Immature natural killer cell (primary cell): ENCODE data around the gene GJD3. TPM values are rescaled to one million over a fixed set of nuclear protein-coding genes. Genes with fewer than 3 reads are reported as not detected.
"Not testable (repeated sequence)": the region's sequence is repeated elsewhere in the genome, so short reads cannot be mapped to it uniquely, and the experiment has no call there.

Experiments used
- DNase-seq, 3 donors: peaks; one replicate each; pipeline ENCODE4 v3.0.0; 2022; ENCODE audit warnings: mixed read lengths in 1 of 3
- H3K27ac Mint-ChIP-seq, 6 donors: one replicate each; pipeline ENCODE4 v1.8.0; 2020; ENCODE audit warnings: mixed read lengths in 6 of 6, mild to moderate bottlenecking in 5 of 6, inconsistent platforms in 4 of 6, moderate library complexity in 3 of 6
- H3K27me3 Mint-ChIP-seq, 3 donors: one replicate each; pipeline ENCODE4 v1.8.0; 2020 to 2021; ENCODE audit warnings: low read depth in 3 of 3, mild to moderate bottlenecking in 3 of 3, mixed read lengths in 3 of 3, moderate library complexity in 3 of 3, inconsistent platforms in 1 of 3
- H3K36me3 Mint-ChIP-seq, 3 donors: one replicate each; pipeline ENCODE4 v1.8.0; 2020; ENCODE audit warnings: mixed read lengths in 3 of 3, inconsistent platforms in 2 of 3, mild to moderate bottlenecking in 2 of 3
- H3K4me1 Mint-ChIP-seq, 2 donors: one replicate each; pipeline ENCODE4 v1.8.0; 2020; ENCODE audit warnings: inconsistent platforms in 2 of 2, mild to moderate bottlenecking in 2 of 2, mixed read lengths in 2 of 2, moderate library complexity in 1 of 2
- H3K4me3 Mint-ChIP-seq, 5 donors: one replicate each; pipeline ENCODE4 v1.8.0; 2020; ENCODE audit warnings: mild to moderate bottlenecking in 5 of 5, mixed read lengths in 5 of 5, inconsistent platforms in 3 of 5, moderate library complexity in 3 of 5
- H3K9me3 Mint-ChIP-seq, 6 donors: one replicate each; pipeline ENCODE4 v1.8.0; 2020; ENCODE audit warnings: mild to moderate bottlenecking in 6 of 6, mixed read lengths in 6 of 6, inconsistent platforms in 4 of 6, moderate library complexity in 3 of 6
- polyA plus RNA-seq, 3 donors: library from polyadenylated mRNA; unstranded; fragments of 300-500 nt; fragmentation: Illumina TruSeq; gene quantifications; one replicate each; pipeline ENCODE4 v1.2.3, GENCODE V29; 2021

The GJD3 gene, protein sequence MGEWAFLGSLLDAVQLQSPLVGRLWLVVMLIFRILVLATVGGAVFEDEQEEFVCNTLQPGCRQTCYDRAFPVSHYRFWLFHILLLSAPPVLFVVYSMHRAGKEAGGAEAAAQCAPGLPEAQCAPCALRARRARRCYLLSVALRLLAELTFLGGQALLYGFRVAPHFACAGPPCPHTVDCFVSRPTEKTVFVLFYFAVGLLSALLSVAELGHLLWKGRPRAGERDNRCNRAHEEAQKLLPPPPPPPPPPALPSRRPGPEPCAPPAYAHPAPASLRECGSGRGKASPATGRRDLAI
- polyA plus RNA-seq: under 1 TPM in 2 of 3 donors, not detected in 1; 0.40 to 0.68 TPM

DNA sequence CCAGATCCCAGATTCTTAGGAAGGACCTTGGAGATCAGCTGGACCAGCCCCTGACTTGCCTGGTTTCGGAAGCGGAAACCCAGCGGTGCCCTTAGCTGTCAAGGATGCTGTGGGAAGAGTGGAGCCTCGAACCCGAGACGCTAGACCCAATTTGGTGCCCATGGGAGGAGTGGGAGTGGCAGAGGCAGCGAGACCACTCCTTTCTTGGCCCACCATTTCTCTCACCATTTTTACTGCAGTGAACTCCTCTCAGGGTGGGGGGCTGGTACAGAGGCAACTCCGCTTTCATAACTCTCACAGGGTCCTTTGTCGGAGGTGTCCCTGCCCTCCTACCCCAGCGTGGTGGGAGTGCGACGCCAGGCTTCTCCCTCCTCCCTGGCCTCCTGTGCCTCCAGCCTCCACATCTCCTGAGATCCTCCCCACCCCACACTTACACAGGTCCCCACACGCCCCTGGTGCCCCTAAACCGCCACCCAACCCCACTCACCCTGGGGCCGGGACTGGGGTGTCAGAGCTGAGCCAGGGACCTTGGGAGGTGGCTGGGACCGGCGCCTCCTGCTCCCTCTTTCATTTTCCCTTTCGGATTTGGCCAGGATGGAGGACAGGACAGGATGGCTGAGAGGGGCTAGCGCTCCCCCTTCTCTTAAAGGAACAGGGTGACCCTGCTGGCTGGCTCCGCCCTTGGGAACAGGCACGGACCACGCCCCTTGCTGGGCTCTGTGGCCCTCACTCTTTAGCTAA is at the start of gene GJD3:
Gene GJD3, minus strand, starts transcription at position 617 of the 741 bp plus-strand sequence. CDS start 922 bp downstream, outside the sequence.
- Mint-ChIP-seq H3K36me3 (no peaks in the 10 kb centered on the region), H3K27me3 (peaks cover 0 to 8% (median 1%) of the 10 kb centered on the region in 3 donors), H3K4me3 (peak within 1 kb of the TSS; percentile 40 to 65 (median 54)), H3K27ac (no peak within 1 kb of the TSS), H3K4me1 (peaks cover 0 to 3% of the 10 kb centered on the region in 2 donors), H3K9me3 (no peaks in the 10 kb centered on the region)
- DNase-seq: no peak

DNA sequence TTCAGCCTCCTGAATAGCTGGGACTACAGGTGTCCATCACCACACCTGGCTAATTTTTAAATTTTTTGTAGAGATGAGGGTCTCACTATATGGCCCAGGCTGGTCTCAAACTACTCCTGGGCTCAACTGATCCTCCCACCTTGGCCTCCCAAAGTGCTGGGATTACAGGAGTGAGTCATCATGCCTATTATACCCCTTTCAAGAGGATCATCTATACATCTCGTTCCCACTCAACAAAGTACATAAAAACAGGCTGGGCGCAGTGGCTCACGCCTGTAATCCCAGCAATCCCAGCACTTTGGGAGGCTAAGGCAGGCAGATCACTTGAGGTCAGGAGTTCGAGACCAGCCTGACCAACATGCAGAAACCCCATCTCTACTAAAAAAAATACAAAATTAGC is 49.8 kb upstream of the GJD3 start:
- H3K4me3 Mint-ChIP-seq, DNase-seq, H3K36me3 Mint-ChIP-seq, H3K27ac Mint-ChIP-seq, H3K9me3 Mint-ChIP-seq, H3K27me3 Mint-ChIP-seq: not testable (repeated sequence)
- H3K4me1 Mint-ChIP-seq: peaks cover 17 to 24% of the 10 kb centered on the region in 2 donors

DNA sequence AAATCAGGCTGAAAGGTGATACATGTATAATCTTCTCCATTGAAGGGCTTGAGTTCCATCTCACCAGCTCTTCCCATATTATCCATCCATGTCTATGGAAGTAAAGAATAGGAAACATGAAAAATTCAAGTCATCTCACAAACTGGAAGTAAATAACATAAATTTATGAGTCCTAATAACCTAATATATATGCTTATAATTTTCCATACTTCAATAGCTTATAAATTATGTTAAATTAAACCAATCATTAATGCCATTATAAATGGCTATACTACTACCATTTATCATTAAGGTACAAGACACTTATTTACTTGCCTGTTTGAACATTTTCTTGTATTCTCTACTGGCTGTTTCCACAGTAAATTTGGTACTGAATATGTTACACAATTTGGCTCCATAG is 48.3 kb upstream of the GJD3 start:
- DNase-seq: no peak
- peaks cover 11 to 16% of the 10 kb centered on the region in 2 donors for H3K4me1 Mint-ChIP-seq
- H3K9me3 Mint-ChIP-seq: no peaks in the 10 kb centered on the region
- H3K27me3 Mint-ChIP-seq: peaks cover 3 to 4% (median 3%) of the 10 kb centered on the region in 3 donors
- H3K27ac Mint-ChIP-seq: no peak overlapping the region
- no peak overlapping the region for H3K4me3 Mint-ChIP-seq
- no peaks in the 10 kb centered on the region for H3K36me3 Mint-ChIP-seq

DNA sequence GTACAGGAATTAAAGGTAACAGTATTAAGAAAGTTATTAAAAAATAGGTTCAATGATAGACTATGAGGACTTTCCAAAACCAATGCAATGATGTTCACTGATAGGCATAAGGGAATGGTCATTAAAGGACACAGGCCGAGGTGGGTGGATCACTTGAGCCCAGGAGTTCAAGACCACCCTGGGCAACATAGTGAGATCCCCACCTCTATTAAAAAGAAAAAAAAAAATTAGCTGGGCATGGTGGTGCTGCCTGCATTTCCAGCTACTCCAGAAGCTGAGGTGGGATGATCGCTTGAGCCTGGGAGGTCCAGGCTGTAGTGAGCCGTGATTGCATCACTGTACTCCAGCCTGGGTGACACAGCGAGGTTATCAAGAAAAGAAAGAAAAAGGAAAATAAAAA is 47.3 kb upstream of the GJD3 start:
- no peak for DNase-seq
- Mint-ChIP-seq H3K4me1 (peaks cover 3 to 5% of the 10 kb centered on the region in 2 donors), H3K27me3 (no peaks in the 10 kb centered on the region), H3K9me3 (no peaks in the 10 kb centered on the region), H3K27ac (no peak overlapping the region), H3K36me3 (no peaks in the 10 kb centered on the region), H3K4me3 (no peak overlapping the region)

DNA sequence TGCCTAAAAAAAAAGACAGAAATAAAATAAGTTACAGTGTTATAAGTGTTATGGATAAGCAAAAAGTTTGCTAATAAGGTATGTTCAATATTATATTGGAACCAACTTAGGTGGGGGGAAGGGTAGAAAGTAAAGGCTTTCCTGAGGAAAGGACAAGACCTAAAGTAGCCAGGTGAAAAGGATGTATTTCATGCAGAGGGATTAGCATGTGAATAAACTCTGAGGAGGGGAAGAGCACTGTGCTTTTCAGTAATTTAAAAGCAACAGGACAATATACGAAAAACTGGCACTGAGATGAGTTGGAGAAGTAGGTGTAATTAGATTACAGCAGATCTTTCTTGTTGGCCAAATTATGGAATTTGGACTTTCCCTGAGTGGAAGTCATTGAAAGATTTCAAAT is 45.5 kb upstream of the GJD3 start:
- DNase-seq: no peak
- Mint-ChIP-seq H3K27me3 (no peaks in the 10 kb centered on the region), H3K9me3 (no peaks in the 10 kb centered on the region), H3K4me1 (no peaks in the 10 kb centered on the region), H3K27ac (peak overlapping the region in 1 of 6 donors; percentile 43), H3K36me3 (no peaks in the 10 kb centered on the region), H3K4me3 (no peak overlapping the region)

DNA sequence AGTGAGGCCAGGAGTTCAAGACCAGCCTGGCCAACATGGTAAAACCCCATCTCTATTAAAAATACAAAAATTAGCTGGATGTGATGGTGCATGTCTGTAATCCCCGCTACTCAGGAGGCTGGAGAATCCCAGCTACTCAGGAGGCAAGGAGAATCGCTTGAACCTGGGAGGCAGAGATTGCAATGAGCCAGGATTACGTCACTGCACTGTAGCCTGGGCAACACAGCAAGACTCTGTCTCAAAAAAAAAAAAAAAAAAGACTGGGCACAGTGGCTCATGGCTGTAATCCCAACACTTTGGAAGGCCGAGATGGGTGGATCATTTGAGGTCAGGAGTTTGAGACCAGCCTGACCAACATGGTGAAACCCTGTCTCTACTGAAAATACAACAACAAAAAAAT is 45.0 kb upstream of the GJD3 start:
- H3K36me3 Mint-ChIP-seq, H3K27ac Mint-ChIP-seq, H3K4me3 Mint-ChIP-seq, H3K4me1 Mint-ChIP-seq, H3K9me3 Mint-ChIP-seq, H3K27me3 Mint-ChIP-seq, DNase-seq: not testable (repeated sequence)

DNA sequence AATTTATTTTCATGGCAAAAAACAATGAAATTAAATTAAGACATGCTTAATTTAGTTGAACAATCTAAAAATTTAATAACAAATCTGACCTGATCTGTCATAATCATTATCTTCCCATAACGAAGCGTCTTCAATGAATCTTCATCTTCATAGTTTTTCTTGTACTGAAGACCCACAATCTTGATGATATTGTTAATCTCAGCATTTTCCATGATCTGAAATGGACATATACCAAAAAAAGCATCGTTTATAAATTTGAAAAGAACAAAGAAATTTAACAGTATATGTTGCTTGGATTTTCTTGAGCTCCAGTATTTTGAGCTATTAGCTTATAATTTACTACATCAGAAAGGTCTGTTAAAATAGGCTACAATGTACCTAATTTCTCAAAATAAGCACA is 42.9 kb upstream of the GJD3 start:
- Mint-ChIP-seq H3K4me3 (no peak overlapping the region), H3K4me1 (peaks cover 0 to 3% of the 10 kb centered on the region in 2 donors), H3K27ac (no peak overlapping the region), H3K36me3 (no peaks in the 10 kb centered on the region), H3K9me3 (no peaks in the 10 kb centered on the region), H3K27me3 (no peaks in the 10 kb centered on the region)
- no peak for DNase-seq

DNA sequence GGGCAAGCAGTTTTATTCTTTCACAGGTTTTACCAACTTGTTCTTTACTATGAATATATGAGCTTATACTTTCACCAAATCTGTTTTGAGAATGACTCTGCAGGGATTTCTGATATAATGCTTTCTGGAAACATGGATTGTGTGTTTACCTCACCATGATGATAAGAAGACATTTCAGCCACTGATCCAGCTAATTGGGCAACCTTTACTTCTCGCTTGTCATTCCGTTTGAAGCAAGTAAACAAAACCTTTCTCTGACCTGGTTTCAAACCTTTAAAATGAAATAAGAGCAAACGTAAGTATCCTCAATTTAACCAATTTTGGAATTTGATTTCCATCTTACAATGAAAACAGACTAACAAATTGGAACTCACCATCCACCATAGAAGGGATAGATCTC is 39.5 kb upstream of the GJD3 start:
- Mint-ChIP-seq H3K36me3 (no peaks in the 10 kb centered on the region), H3K27ac (no peak overlapping the region), H3K4me3 (no peak overlapping the region)

DNA sequence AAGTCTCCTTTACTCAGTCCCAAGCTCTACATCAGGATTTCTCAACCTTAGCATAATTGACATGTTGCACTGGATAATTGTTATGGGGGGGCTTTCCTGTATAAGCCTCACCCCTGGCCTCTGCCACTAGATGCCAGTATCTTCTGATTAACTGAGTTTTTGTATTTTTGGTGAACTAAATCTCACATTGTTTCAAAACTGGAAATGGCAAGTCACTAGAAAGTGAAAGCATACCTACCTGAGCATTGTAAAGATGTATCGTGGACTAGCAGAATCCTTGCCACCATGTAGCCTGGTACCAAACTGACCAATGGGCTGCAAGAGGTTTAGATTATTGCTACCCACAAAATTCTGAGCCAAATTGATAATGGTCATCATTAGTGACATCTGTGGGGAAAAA is 38.1 kb upstream of the GJD3 start:
- H3K27ac Mint-ChIP-seq: no peak overlapping the region
- no peak overlapping the region for H3K4me3 Mint-ChIP-seq
- no peaks in the 10 kb centered on the region for H3K27me3 Mint-ChIP-seq
- H3K36me3 Mint-ChIP-seq: no peaks in the 10 kb centered on the region
- peaks cover 0 to 3% of the 10 kb centered on the region in 2 donors for H3K4me1 Mint-ChIP-seq
- H3K9me3 Mint-ChIP-seq: no peaks in the 10 kb centered on the region
- no peak for DNase-seq

More for the DNA sequence above, 39.5 kb upstream of the GJD3 start:
- H3K27me3 Mint-ChIP-seq: no peaks in the 10 kb centered on the region
- peaks cover 0 to 3% of the 10 kb centered on the region in 2 donors for H3K4me1 Mint-ChIP-seq
- H3K9me3 Mint-ChIP-seq: no peaks in the 10 kb centered on the region
- DNase-seq: no peak

DNA sequence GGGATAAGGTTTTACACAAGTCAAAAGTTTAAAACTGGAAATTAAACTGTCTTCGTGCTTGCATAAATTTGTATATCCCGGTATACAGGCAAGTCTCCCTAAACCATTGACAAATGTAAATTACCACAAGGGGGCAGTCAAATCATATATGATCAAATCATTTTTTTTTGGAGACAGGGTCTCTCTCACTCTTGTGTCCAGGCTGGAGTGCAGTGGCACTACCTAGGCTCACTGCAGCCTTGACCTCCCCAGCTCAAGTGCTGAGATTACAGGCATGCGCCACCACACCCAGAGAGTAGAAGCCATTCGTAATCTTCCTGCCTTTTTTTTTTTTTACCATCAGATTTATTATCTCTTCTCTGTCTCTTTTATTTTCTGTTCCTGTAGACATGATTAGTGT is 34.6 kb upstream of the GJD3 start:
- Mint-ChIP-seq H3K27me3 (no peaks in the 10 kb centered on the region), H3K36me3 (peaks cover 0 to 3% (median 0%) of the 10 kb centered on the region in 3 donors), H3K27ac (peak overlapping the region in 1 of 6 donors; percentile 65), H3K4me1 (peaks cover 0 to 3% of the 10 kb centered on the region in 2 donors), H3K4me3 (no peak overlapping the region), H3K9me3 (no peaks in the 10 kb centered on the region)
- DNase-seq: peak; percentile 34 to 61 (median 44)

DNA sequence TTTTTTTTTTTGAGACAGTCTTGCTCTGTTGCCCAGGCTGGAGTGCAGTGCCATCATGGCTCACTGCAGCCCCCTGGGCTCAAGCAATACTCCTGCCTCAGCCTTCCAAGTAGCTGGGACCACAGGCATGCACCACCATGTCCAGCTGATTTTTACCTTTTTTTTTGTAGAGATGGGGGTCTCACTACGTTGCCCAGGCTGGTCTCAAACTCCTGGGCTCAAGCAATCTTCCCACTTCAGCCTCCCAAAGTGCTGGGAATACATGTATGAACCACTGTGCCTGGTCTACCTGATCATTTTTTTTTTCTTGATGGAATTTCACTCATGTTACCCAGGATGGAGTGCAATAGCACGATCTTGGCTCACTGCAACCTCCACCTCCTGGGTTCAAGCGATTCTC is 22.0 kb upstream of the GJD3 start:
- H3K4me1 Mint-ChIP-seq, H3K27me3 Mint-ChIP-seq, DNase-seq, H3K36me3 Mint-ChIP-seq, H3K9me3 Mint-ChIP-seq, H3K4me3 Mint-ChIP-seq, H3K27ac Mint-ChIP-seq: not testable (repeated sequence)

DNA sequence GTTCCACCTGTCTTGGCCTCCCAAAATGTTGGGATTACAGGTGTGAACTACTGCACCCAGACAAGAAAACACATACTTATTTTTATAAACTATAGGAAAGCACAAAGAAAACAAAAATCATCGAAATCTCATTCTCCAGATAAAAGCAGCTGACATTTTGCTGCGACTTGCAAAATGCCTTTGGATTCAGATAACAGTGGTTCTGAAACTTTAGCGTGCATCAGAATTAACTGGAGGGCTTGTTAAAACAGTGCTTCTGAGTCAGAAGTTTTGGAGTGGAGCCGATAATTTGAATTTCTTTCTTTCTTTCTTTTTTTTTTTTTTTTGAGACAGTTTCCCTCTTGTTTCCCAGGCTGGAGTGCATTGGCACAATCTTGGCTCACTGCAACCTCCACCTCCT is 17.7 kb upstream of the GJD3 start:
- no peak overlapping the region for H3K27ac Mint-ChIP-seq
- H3K4me3 Mint-ChIP-seq: no peak overlapping the region
- H3K27me3 Mint-ChIP-seq: peaks cover 0 to 2% (median 0%) of the 10 kb centered on the region in 3 donors
- H3K9me3 Mint-ChIP-seq: no peaks in the 10 kb centered on the region
- H3K4me1 Mint-ChIP-seq: no peaks in the 10 kb centered on the region
- DNase-seq: no peak
- no peaks in the 10 kb centered on the region for H3K36me3 Mint-ChIP-seq

DNA sequence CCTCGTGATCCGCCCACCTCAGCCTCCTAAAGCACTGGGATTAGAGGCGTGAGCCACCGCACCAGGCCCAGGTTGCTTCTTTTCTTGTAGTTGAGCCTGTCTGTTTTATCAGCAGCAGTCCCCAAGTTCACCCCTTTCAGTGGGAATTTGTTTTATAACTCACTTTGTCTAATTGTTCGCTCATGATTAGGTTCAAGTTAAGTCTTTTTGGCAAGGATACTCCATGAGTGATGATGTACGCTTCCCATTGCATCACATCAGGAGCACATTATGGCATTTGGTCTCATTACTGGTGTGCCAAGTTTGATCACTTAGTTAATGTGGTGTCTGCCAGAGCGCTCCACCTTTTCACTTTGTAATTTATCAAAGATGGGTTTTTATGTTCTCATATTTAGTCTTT is 14.4 kb upstream of the GJD3 start:
- Mint-ChIP-seq H3K27ac (no peak overlapping the region), H3K36me3 (no peaks in the 10 kb centered on the region), H3K27me3 (peaks cover 0 to 11% (median 5%) of the 10 kb centered on the region in 3 donors)

DNA sequence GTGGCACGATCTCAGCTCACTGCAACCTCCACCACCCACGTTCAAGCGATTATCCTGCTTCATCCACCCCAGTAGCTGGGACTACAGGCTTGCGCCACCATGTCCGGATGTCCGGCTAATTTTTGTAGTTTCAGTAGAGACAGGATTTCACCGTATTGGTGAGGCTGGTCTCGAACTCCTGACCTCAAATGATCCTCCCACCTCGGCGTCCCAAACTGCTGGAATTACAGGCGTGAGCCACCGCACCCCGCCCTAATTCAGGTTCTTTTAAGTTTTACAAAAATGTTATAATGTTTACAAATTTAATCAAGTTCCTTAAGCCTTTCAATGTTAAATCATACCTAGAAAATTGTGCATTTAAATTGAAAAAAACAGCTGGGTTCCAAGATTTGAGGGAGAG is 13.3 kb upstream of the GJD3 start:
- no peak for DNase-seq
- H3K27me3 Mint-ChIP-seq: peaks cover 0 to 11% (median 6%) of the 10 kb centered on the region in 3 donors
- H3K4me1 Mint-ChIP-seq: peaks cover 6 to 7% of the 10 kb centered on the region in 2 donors
- H3K9me3 Mint-ChIP-seq: no peaks in the 10 kb centered on the region
- H3K4me3 Mint-ChIP-seq: no peak overlapping the region
- no peaks in the 10 kb centered on the region for H3K36me3 Mint-ChIP-seq
- H3K27ac Mint-ChIP-seq: no peak overlapping the region

More for the DNA sequence above, 14.4 kb upstream of the GJD3 start:
- no peak overlapping the region for H3K4me3 Mint-ChIP-seq
- H3K9me3 Mint-ChIP-seq: no peaks in the 10 kb centered on the region
- H3K4me1 Mint-ChIP-seq: peaks cover 6 to 7% of the 10 kb centered on the region in 2 donors
- no peak for DNase-seq
